H9 (cell line): ENCODE measurements around the gene FADS3. TPM values are rescaled to one million over a fixed set of nuclear protein-coding genes. Genes with fewer than 3 reads are reported as not detected.

ENCODE experiments used
- DNase-seq: peaks from one replicate; pipeline ENCODE4 v3.0.0-alpha.2; 2017
- H2AFZ ChIP-seq: one replicate; pipeline ENCODE4 v1.6.1; 2013; ENCODE audit warnings: mild to moderate bottlenecking, low read length, control low read depth, moderate library complexity
- H2AK5ac ChIP-seq: 2 replicates; pipeline ENCODE4 v1.6.1; 2013; ENCODE audit warnings: low read length, control low read depth, mixed read lengths; ENCODE audit not compliant: insufficient read length
- H2BK120ac ChIP-seq: one replicate; pipeline ENCODE4 v1.6.1; 2013; ENCODE audit warnings: low read depth, mild to moderate bottlenecking, low read length, control low read depth, inconsistent platforms; ENCODE audit not compliant: poor library complexity, severe bottlenecking
- H2BK12ac ChIP-seq: 2 replicates; pipeline ENCODE4 v1.6.1; 2013; ENCODE audit warnings: low read length, control low read depth, mixed read lengths, low read depth; ENCODE audit not compliant: insufficient read length
- H2BK15ac ChIP-seq: 2 replicates; pipeline ENCODE4 v1.6.1; 2013; ENCODE audit warnings: low read depth, low read length, control low read depth
- H2BK20ac ChIP-seq: one replicate; pipeline ENCODE4 v1.6.1; 2013; ENCODE audit warnings: low read depth, mild to moderate bottlenecking, low read length, control low read depth, inconsistent platforms; ENCODE audit not compliant: poor library complexity, severe bottlenecking
- H2BK5ac ChIP-seq: 2 replicates; pipeline ENCODE4 v1.6.1; 2013; ENCODE audit warnings: low read length, control low read depth, mixed read lengths; ENCODE audit not compliant: insufficient read length
- H3K14ac ChIP-seq: 2 replicates; pipeline ENCODE4 v1.6.1; 2013; ENCODE audit warnings: low read length, control low read depth; ENCODE audit not compliant: insufficient read depth
- H3K18ac ChIP-seq: 2 replicates; pipeline ENCODE4 v1.6.1; 2013; ENCODE audit warnings: low read depth, mild to moderate bottlenecking, mixed read lengths, low read length, control low read depth; ENCODE audit not compliant: insufficient read length
- H3K23ac ChIP-seq: 2 replicates; pipeline ENCODE4 v1.6.1; 2013; ENCODE audit warnings: low read length, control low read depth, mixed read lengths, low read depth; ENCODE audit not compliant: insufficient read length
- H3K23me2 ChIP-seq: 2 replicates; pipeline ENCODE4 v1.6.1; 2013; ENCODE audit warnings: low read depth, mild to moderate bottlenecking, mixed read lengths, low read length, control low read depth; ENCODE audit not compliant: insufficient read length, poor library complexity, severe bottlenecking
- H3K27ac ChIP-seq: 2 replicates; pipeline ENCODE4 v1.5.1; 2013; ENCODE audit warnings: low read length, control low read depth, mixed read lengths, low read depth; ENCODE audit not compliant: insufficient read length
- H3K27me3 ChIP-seq: 2 replicates; pipeline ENCODE4 v1.6.1; 2013; ENCODE audit warnings: low read length, control low read depth, inconsistent platforms; ENCODE audit not compliant: insufficient read depth
- H3K4ac ChIP-seq: 2 replicates; pipeline ENCODE4 v1.6.1; 2013; ENCODE audit warnings: low read depth, mild to moderate bottlenecking, control low read depth, inconsistent platforms, low read length, moderate library complexity
- H3K4me1 ChIP-seq: 2 replicates; pipeline ENCODE4 v1.6.1; 2013; ENCODE audit warnings: low read length, control low read depth, inconsistent platforms; ENCODE audit not compliant: insufficient read depth
- H3K4me2 ChIP-seq: 2 replicates; pipeline ENCODE4 v1.6.1; 2013; ENCODE audit warnings: low read length, control low read depth, mixed read lengths; ENCODE audit not compliant: insufficient read length, insufficient read depth
- H3K56ac ChIP-seq: 2 replicates; pipeline ENCODE4 v1.6.1; 2013; ENCODE audit warnings: low read depth, mild to moderate bottlenecking, mixed read lengths, low read length, control low read depth; ENCODE audit not compliant: insufficient read length
- H3K79me1 ChIP-seq: 2 replicates; pipeline ENCODE4 v1.6.1; 2013; ENCODE audit warnings: low read depth, mild to moderate bottlenecking, moderate library complexity, low read length, control low read depth, inconsistent platforms; ENCODE audit not compliant: insufficient read depth, poor library complexity, severe bottlenecking
- H3K79me2 ChIP-seq: 2 replicates; pipeline ENCODE4 v1.6.1; 2013; ENCODE audit warnings: low read length, control low read depth, inconsistent platforms; ENCODE audit not compliant: insufficient read depth
- H3K9ac ChIP-seq: 2 replicates; pipeline ENCODE4 v1.6.1; 2013; ENCODE audit warnings: low read length, control low read depth, mixed read lengths; ENCODE audit not compliant: insufficient read length; ENCODE audit errors: extremely low read depth
- H3K9me3 ChIP-seq: one replicate; pipeline ENCODE4 v1.6.1; 2013; ENCODE audit warnings: low read depth, low read length, inconsistent platforms; ENCODE audit not compliant: control insufficient read depth
- H3T11ph ChIP-seq: one replicate; pipeline ENCODE4 v1.6.1; 2013; ENCODE audit warnings: mild to moderate bottlenecking, low read length, control low read depth, inconsistent platforms
- H4K20me1 ChIP-seq: one replicate; pipeline ENCODE4 v1.6.1; 2013; ENCODE audit not compliant: control insufficient read depth, insufficient read length, insufficient read depth
- H4K5ac ChIP-seq: 2 replicates; pipeline ENCODE4 v1.6.1; 2013; ENCODE audit warnings: low read depth, mild to moderate bottlenecking, mixed read lengths, low read length, control low read depth; ENCODE audit not compliant: insufficient read length
- H4K8ac ChIP-seq: replicated peaks from 2 replicates; pipeline ENCODE4 v1.6.1; 2013; ENCODE audit warnings: low read length, control low read depth, mixed read lengths, low read depth; ENCODE audit not compliant: insufficient read length
- H4K91ac ChIP-seq: 2 replicates; pipeline ENCODE4 v1.6.1; 2013; ENCODE audit warnings: low read depth, mild to moderate bottlenecking, moderate library complexity, mixed read lengths, low read length, control low read depth; ENCODE audit not compliant: insufficient read length
- H3K27ac Mint-ChIP-seq, 3 experiments: 2 replicates in 2 of 3; 3 replicates in 1 of 3; pipeline ENCODE4 v1.8.0; 2020 to 2021; ENCODE audit warnings: mixed read lengths in 3 of 3, mild to moderate bottlenecking in 1 of 3, moderate library complexity in 1 of 3
- H3K27me3 Mint-ChIP-seq: 2 replicates; pipeline ENCODE4 v1.8.0; 2021; ENCODE audit warnings: low read depth, mild to moderate bottlenecking, moderate library complexity, mixed read lengths
- H3K36me3 Mint-ChIP-seq, 3 experiments: 2 replicates in 2 of 3; 3 replicates in 1 of 3; pipeline ENCODE4 v1.8.0; 2020 to 2021; ENCODE audit warnings: low read depth in 3 of 3, mixed read lengths in 3 of 3; ENCODE audit not compliant: insufficient read depth in 1 of 3
- H3K4me1 Mint-ChIP-seq, 2 experiments: 2 replicates each; pipeline ENCODE4 v1.8.0; 2020; ENCODE audit warnings: mixed read lengths in 2 of 2
- H3K4me3 Mint-ChIP-seq, 2 experiments: 2 replicates in 1 of 2; 3 replicates in 1 of 2; pipeline ENCODE4 v1.8.0; 2020 to 2021; ENCODE audit warnings: mild to moderate bottlenecking in 2 of 2, mixed read lengths in 2 of 2, moderate library complexity in 1 of 2
- H3K9me3 Mint-ChIP-seq, 2 experiments: 2 replicates in 1 of 2; 3 replicates in 1 of 2; pipeline ENCODE4 v1.8.0; 2020; ENCODE audit warnings: mild to moderate bottlenecking in 2 of 2, mixed read lengths in 2 of 2, moderate library complexity in 1 of 2
- CTCF ChIP-seq: fragments of 200-600 bp; sonication (generic); conservative IDR thresholded peaks from 3 replicates; pipeline ENCODE4 v1.8.0; 2021; ENCODE audit warnings: antibody characterized with exemption, mild to moderate bottlenecking
- WGBS: extraction: QIAGEN DNeasy Blood & Tissue Kit; methylation state at CpG from one replicate; pipeline ENCODE4 v1.1.7; 2013; ENCODE audit warnings: missing lambda C conversion rate, low lambda C conversion rate, mixed read lengths; ENCODE audit not compliant: insufficient read length; ENCODE audit errors: extremely low coverage; 5-methylcytosine and 5-hydroxymethylcytosine counted together
- total RNA-seq: library from RNA; stranded (reverse); gene quantifications from 2 replicates; pipeline ENCODE4 v1.2.1, GENCODE V29; 2021

Gene FADS3
- total RNA-seq, 1 experiment from 2014 or later, result 34.9 TPM

DNA sequence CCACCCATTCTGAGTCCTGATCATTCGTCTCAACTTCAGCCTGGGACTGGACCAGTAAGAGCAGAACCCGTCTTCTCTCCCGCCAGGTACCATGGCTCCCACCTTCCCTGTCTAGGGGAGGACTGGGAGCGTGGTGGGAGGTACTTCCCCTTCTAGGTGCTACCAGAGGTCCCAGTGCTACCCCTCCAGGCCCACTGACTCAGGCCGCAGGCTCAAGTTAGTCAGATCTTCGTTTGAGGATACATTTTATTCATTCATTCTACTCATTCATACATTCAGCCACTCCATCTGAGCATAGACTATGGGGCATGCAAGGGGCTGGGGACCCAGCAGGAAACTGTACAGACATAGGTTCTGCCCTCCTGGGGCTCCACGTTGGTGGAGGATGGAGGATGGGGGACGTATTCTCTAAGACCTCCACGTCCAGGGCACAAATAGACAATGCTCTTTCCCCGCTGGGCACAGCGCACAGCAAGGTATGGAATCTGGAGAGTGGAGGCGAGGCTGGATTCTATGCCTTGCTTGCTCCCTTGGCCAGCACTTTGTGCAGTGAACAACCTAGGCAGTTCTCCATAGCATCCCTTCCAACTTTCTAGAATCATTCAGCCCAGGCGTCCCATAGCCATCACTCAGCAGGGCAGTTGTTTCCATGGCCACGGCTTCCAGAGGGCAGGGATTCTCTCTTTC lies 27.0 kb upstream of the FADS3 start:
- peaks cover 3% of the 10 kb centered on the region; the same call in 1 of the 2 replicates for H3K4me1 ChIP-seq
- H2BK120ac ChIP-seq, result no peak overlapping the region
- no peak overlapping the region for H3K23ac ChIP-seq
- H3K79me1 ChIP-seq, result no peaks in the 10 kb centered on the region
- H2BK12ac ChIP-seq, result no peak overlapping the region
- H2AFZ ChIP-seq, result no peak overlapping the region
- no peaks in the 10 kb centered on the region for H3K36me3 Mint-ChIP-seq
- no peak overlapping the region for H2BK5ac ChIP-seq
- no peak overlapping the region for H4K91ac ChIP-seq
- no peaks in the 10 kb centered on the region for H4K20me1 ChIP-seq
- H4K8ac ChIP-seq, result no peak overlapping the region
- H3K56ac ChIP-seq, result no peak overlapping the region
- no CpG with 5 or more reads among the region's 14 CpGs for WGBS
- no peaks in the 10 kb centered on the region; the same call in 1 of the 2 replicates for H3K27me3 ChIP-seq
- peak overlapping the region; percentile 72 to 83 for H3K4me3 Mint-ChIP-seq
- TF ChIP-seq CTCF, result no peak
- H3T11ph ChIP-seq, result no peak overlapping the region
- DNase-seq, result no peak
- peaks cover 54% of the 10 kb centered on the region for H3K27me3 Mint-ChIP-seq
- H3K4ac ChIP-seq, result no peak overlapping the region
- no peaks in the 10 kb centered on the region; a peak in 2 of 5 replicates for H3K9me3 Mint-ChIP-seq
- no peak overlapping the region for H3K27ac Mint-ChIP-seq
- no peak overlapping the region for H3K4me2 ChIP-seq
- no peak overlapping the region; the same call in 1 of the 2 replicates for H3K14ac ChIP-seq
- H3K79me2 ChIP-seq, result no peaks in the 10 kb centered on the region
- no peak overlapping the region for H3K27ac ChIP-seq
- H3K9me3 ChIP-seq, result no peaks in the 10 kb centered on the region
- H2BK20ac ChIP-seq, result no peak overlapping the region
- no peak overlapping the region for H4K5ac ChIP-seq
- H3K18ac ChIP-seq, result no peak overlapping the region
- no peak overlapping the region for H2BK15ac ChIP-seq
- no peak overlapping the region for H2AK5ac ChIP-seq
- H3K4me1 Mint-ChIP-seq, result peaks cover 17 to 23% of the 10 kb centered on the region in 2 experiments
- H3K23me2 ChIP-seq, result peaks cover 5% of the 10 kb centered on the region
- H3K9ac ChIP-seq, result no peak overlapping the region
